HCT116 (cell line): ENCODE measurements around the gene SYNRG. TPM values are rescaled to one million over a fixed set of nuclear protein-coding genes. Genes with fewer than 3 reads are reported as not detected.

Experiments used
- ATAC-seq: fragments of 200-7000 bp; cut with Tn5 transposase; 2 replicates; pipeline ENCODE4 v1.9.1; 2020; ENCODE audit warnings: mild to moderate bottlenecking, moderate library complexity
- BruUV-seq: library from RNA; stranded (reverse); fragments of 400-500 nt; replicated peaks from 2 replicates; lab custom pipeline; 2021; lab: Mats Ljungman, UMichigan
- CTCF ChIA-PET: fragments of 300-600 bp; sonication (Branson Sonifier 250); formaldehyde crosslinking; loops from one replicate; lab custom pipeline; 2021; ENCODE audit warnings: antibody characterized with exemption; lab: Charles Lee
- POLR2A ChIA-PET: fragments of 300-600, 350-600 bp; sonication (Branson Sonifier 250); formaldehyde crosslinking; loops from one replicate; lab custom pipeline; 2021; ENCODE audit warnings: antibody characterized with exemption; lab: Charles Lee
- RAD21 ChIA-PET, 2 experiments: fragments of 300-600 bp; sonication (Branson Sonifier 250); formaldehyde crosslinking; loops; one replicate each; lab custom pipeline; 2023; ENCODE audit warnings: low total read pairs in 2 of 2; ENCODE audit not compliant: uncharacterized antibody in 2 of 2, unreplicated experiment in 2 of 2, low non-redundant PET in 1 of 2; lab: Charles Lee
- DNase-seq: peaks from one replicate; pipeline ENCODE4 v3.0.0-alpha.2; 2010; ENCODE audit warnings: low read depth, low spot score
- H2AFZ ChIP-seq: fragments of 200-600 bp; shearing (Covaris generic), sonication (generic); 2 replicates; pipeline ENCODE4 v1.6.1; 2017; ENCODE audit warnings: low read depth, mixed run types, mixed read lengths, antibody characterized with exemption, low read length; ENCODE audit not compliant: poor library complexity, severe bottlenecking
- H3K27ac ChIP-seq: 2 replicates; pipeline ENCODE4 v1.5.1; 2012; ENCODE audit warnings: low read depth, low read length
- H3K27me3 ChIP-seq: fragments of 200-600 bp; sonication (generic); 2 replicates; pipeline ENCODE4 v1.6.1; 2016; ENCODE audit warnings: mixed run types, low read length, mixed read lengths; ENCODE audit not compliant: insufficient read depth
- H3K36me3 ChIP-seq, 2 experiments: fragments of 200-500 bp in 1 of 2; fragments of 200-600 bp in 1 of 2; sonication (Bioruptor generic) in 1 of 2; sonication (generic) in 1 of 2; 2 replicates each; pipeline versions ENCODE4 v1.5.1 to v1.6.1; 2014 to 2016; ENCODE audit warnings: low read length in 2 of 2, inconsistent platforms in 1 of 2, mixed read lengths in 1 of 2, mixed run types in 1 of 2; ENCODE audit not compliant: insufficient read depth in 2 of 2, control insufficient read depth in 1 of 2
- H3K4me1 ChIP-seq, 2 experiments: fragments of 200-600 bp in 1 of 2; sonication (generic) in 1 of 2; 2 replicates each; pipeline versions ENCODE4 v1.5.1 to v1.6.1; 2012 to 2017; ENCODE audit warnings: low read length in 2 of 2, inconsistent platforms in 1 of 2, mild to moderate bottlenecking in 1 of 2, mixed read lengths in 1 of 2, mixed run types in 1 of 2, moderate library complexity in 1 of 2; ENCODE audit not compliant: insufficient read depth in 2 of 2, control insufficient read depth in 1 of 2
- H3K4me2 ChIP-seq: fragments of 200-600 bp; sonication (generic); 2 replicates; pipeline ENCODE4 v1.6.1; 2017; ENCODE audit warnings: mixed run types, low read length, mixed read lengths
- H3K4me3 ChIP-seq, 2 experiments: fragments of 200-600 bp in 1 of 2; sonication (generic) in 1 of 2; replicated peaks in 1 of 2; 2 replicates each; pipeline ENCODE4 v1.5.1; 2011 to 2016; ENCODE audit warnings: low read length in 2 of 2, control low read depth in 1 of 2, low read depth in 1 of 2, mild to moderate bottlenecking in 1 of 2, mixed read lengths in 1 of 2, mixed run types in 1 of 2
- H3K79me2 ChIP-seq: fragments of 200-600 bp; sonication (generic); 2 replicates; pipeline ENCODE4 v1.6.1; 2017; ENCODE audit warnings: mild to moderate bottlenecking, mixed run types, low read length, moderate library complexity, mixed read lengths; ENCODE audit not compliant: insufficient read depth
- H3K9ac ChIP-seq: fragments of 200-600 bp; sonication (generic); 2 replicates; pipeline ENCODE4 v1.6.1; 2016; ENCODE audit warnings: low read length, mixed read lengths
- H3K9me2 ChIP-seq: fragments of 200-600 bp; sonication (generic), shearing (Covaris generic); 2 replicates; pipeline ENCODE4 v1.6.1; 2017; ENCODE audit warnings: mixed run types, mild to moderate bottlenecking, moderate library complexity; ENCODE audit not compliant: insufficient read depth
- H3K9me3 ChIP-seq, 2 experiments: fragments of 200-500 bp in 1 of 2; fragments of 200-600 bp in 1 of 2; sonication (Bioruptor generic) in 1 of 2; sonication (generic) in 1 of 2; 2 replicates each; pipeline ENCODE4 v1.6.1; 2014 to 2017; ENCODE audit warnings: low read length in 2 of 2, mixed read lengths in 2 of 2, inconsistent platforms in 1 of 2, low read depth in 1 of 2, mild to moderate bottlenecking in 1 of 2, mixed run types in 1 of 2, moderate library complexity in 1 of 2; ENCODE audit not compliant: control insufficient read depth in 1 of 2, insufficient read depth in 1 of 2
- H4K20me1 ChIP-seq: fragments of 200-600 bp; sonication (generic), shearing (Covaris generic); 2 replicates; pipeline ENCODE4 v1.6.1; 2017; ENCODE audit warnings: mixed run types, mild to moderate bottlenecking, moderate library complexity; ENCODE audit not compliant: insufficient read depth
- CBX3 ChIP-seq: IDR thresholded peaks from 2 replicates; pipeline ENCODE4 v1.6.1; 2012; ENCODE audit warnings: low read depth
- CEBPB ChIP-seq: IDR thresholded peaks from 2 replicates; pipeline ENCODE4 v1.6.1; 2012; ENCODE audit warnings: low read depth
- JUND ChIP-seq: IDR thresholded peaks from 2 replicates; pipeline ENCODE4 v1.6.1; 2012
- RAD21 ChIP-seq: IDR thresholded peaks from 2 replicates; pipeline ENCODE4 v1.6.1; 2012; ENCODE audit warnings: low read depth, mild to moderate bottlenecking
- TCF7L2 ChIP-seq: IDR thresholded peaks from 2 replicates; pipeline ENCODE4 v1.7.0; 2011; ENCODE audit warnings: borderline replicate concordance, inconsistent platforms; ENCODE audit not compliant: insufficient read depth, insufficient read length; ENCODE audit errors: extremely low read depth
- ZNF274 ChIP-seq: fragments of 200-500 bp; sonication (Bioruptor generic); IDR thresholded peaks from 2 replicates; pipeline ENCODE4 v1.6.1; 2014; ENCODE audit warnings: mild to moderate bottlenecking, low read depth, low read length, inconsistent platforms
- intact Hi-C: fragments of 100-400 bp; cut with micrococcal nuclease; formaldehyde crosslinking; loops from 2 replicates; pipeline ENCODE4 v1.10.0; 2022
- total RNA-seq: library from RNA; stranded (reverse); gene quantifications from one replicate; pipeline ENCODE4 v1.2.1, GENCODE V29; 2021; ENCODE audit not compliant: unreplicated experiment
- TF ChIP-seq, protein P1 (sequence below), 3 experiments: fragments of 200-600 bp in 1 of 3; sonication (generic) in 1 of 3; IDR thresholded peaks in 2 of 3; conservative IDR thresholded peaks in 1 of 3; 2 replicates each; pipeline ENCODE4 v1.5.1; 2012 to 2017; ENCODE audit warnings: low read depth in 2 of 3, low read length in 2 of 3, antibody characterized with exemption in 1 of 3, borderline replicate concordance in 1 of 3, control low read depth in 1 of 3, mild to moderate bottlenecking in 1 of 3, mixed read lengths in 1 of 3, mixed run types in 1 of 3, moderate library complexity in 1 of 3; ENCODE audit not compliant: insufficient read depth in 1 of 3
- TF ChIP-seq, protein P2 (sequence below): IDR thresholded peaks from 2 replicates; pipeline ENCODE4 v1.6.1; 2012

SYNRG gene
- total RNA-seq, 1 experiment from 2014 or later: 23.8 TPM

DNA sequence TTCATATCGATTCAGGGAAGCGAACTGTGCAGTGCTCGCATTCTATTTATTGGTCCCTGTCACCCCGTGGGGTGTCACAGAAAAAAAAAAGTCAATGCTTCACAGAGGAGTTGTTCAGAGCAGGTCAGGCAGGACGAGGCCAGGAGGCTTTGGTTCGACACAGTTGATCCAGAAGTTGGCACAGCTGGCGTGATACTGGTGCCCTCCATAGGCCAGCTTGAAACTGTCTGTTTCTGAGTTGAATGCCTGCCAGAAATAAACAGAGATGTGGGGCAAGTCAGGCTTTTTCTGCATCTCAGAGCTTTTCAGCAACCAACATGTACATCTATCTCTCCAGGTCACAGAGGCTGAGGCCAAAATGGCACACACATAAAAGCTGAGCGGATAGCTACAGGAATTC lies 90.4 kb downstream of the SYNRG start:
- H3K9ac ChIP-seq: no peak overlapping the region
- DNase-seq (no peak), ATAC-seq (no peak)
- ChIA-PET CTCF (no interaction called here), POLR2A (no interaction called here), RAD21 (no interaction called here)
- H3K4me1 ChIP-seq: no peaks in the 10 kb centered on the region
- no peaks in the 10 kb centered on the region for H3K79me2 ChIP-seq
- no peak overlapping the region for H3K27ac ChIP-seq
- H2AFZ ChIP-seq: no peak overlapping the region
- intact Hi-C loops: loop anchor here (1.0 kb wide), 1 partner anchor 8 kb away; no protein-coding TSS in a partner anchor
- H3K27me3 ChIP-seq: no peaks in the 10 kb centered on the region
- no peaks in the 10 kb centered on the region for H3K9me2 ChIP-seq
- peaks cover 11 to 15% of the 10 kb centered on the region in 2 experiments; a peak in 3 of 4 replicates for H3K36me3 ChIP-seq
- no peaks in the 10 kb centered on the region for H3K9me3 ChIP-seq
- no TSS peak for BruUV-seq
- H3K4me3 ChIP-seq: no peak overlapping the region
- TF ChIP-seq ZNF274 (no peak), RAD21 (peak; percentile 19; the same call in 1 of the 2 replicates)
- H4K20me1 ChIP-seq: no peaks in the 10 kb centered on the region
- H3K4me2 ChIP-seq: no peak overlapping the region

DNA sequence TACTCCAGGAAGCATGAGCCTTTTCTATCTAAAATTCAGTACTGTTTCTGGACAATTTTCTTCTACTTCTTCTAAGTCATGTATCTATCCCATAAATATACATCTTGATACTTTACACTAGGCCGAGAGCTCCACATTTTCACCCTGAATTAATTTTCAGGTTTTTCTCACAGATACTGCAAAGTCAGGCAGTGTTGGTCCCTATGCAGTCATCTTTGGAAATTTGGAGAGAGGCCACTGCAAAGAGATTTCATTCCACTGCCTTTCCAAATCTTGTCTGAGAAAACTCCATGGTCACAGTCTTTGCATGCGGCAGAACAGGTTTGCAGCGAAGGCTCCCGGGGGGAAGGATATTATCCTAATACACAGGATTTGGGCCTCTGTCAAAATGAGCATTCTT lies 91.3 kb downstream of the SYNRG start:
- no peak overlapping the region for H3K4me3 ChIP-seq
- H3K36me3 ChIP-seq: peaks cover 13 to 15% of the 10 kb centered on the region in 2 experiments; a peak in 3 of 4 replicates
- CTCF ChIA-PET: no interaction called here
- DNase-seq (no peak), ATAC-seq (no peak)
- H3K9me2 ChIP-seq: no peaks in the 10 kb centered on the region
- POLR2A ChIA-PET: no interaction called here
- no peak overlapping the region for H3K27ac ChIP-seq
- no peak overlapping the region for H3K9ac ChIP-seq
- H3K79me2 ChIP-seq: no peaks in the 10 kb centered on the region; the same call in 1 of the 2 replicates
- H4K20me1 ChIP-seq: no peaks in the 10 kb centered on the region
- H3K4me1 ChIP-seq: no peaks in the 10 kb centered on the region
- no peak overlapping the region for H2AFZ ChIP-seq
- TF ChIP-seq, protein P1, sequence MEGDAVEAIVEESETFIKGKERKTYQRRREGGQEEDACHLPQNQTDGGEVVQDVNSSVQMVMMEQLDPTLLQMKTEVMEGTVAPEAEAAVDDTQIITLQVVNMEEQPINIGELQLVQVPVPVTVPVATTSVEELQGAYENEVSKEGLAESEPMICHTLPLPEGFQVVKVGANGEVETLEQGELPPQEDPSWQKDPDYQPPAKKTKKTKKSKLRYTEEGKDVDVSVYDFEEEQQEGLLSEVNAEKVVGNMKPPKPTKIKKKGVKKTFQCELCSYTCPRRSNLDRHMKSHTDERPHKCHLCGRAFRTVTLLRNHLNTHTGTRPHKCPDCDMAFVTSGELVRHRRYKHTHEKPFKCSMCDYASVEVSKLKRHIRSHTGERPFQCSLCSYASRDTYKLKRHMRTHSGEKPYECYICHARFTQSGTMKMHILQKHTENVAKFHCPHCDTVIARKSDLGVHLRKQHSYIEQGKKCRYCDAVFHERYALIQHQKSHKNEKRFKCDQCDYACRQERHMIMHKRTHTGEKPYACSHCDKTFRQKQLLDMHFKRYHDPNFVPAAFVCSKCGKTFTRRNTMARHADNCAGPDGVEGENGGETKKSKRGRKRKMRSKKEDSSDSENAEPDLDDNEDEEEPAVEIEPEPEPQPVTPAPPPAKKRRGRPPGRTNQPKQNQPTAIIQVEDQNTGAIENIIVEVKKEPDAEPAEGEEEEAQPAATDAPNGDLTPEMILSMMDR (IDR thresholded peaks at IDR 0.05 in 2 of 3, conservative IDR thresholded peaks at IDR 0.05 in 1 of 3; ENCODE audit: borderline replicate concordance in 1 of 3, insufficient read depth in 1 of 3, low read depth in 2 of 3, low read length in 2 of 3): no peak
- TF ChIP-seq CEBPB (no peak), CBX3 (no peak), TCF7L2 (no peak), JUND (no peak)
- TF ChIP-seq, protein P2, sequence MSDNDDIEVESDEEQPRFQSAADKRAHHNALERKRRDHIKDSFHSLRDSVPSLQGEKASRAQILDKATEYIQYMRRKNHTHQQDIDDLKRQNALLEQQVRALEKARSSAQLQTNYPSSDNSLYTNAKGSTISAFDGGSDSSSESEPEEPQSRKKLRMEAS: no peak
- BruUV-seq: no TSS peak
- H3K4me2 ChIP-seq: no peak overlapping the region
- H3K27me3 ChIP-seq: no peaks in the 10 kb centered on the region
- no peaks in the 10 kb centered on the region for H3K9me3 ChIP-seq
- intact Hi-C loops: no loop called here
- RAD21 ChIA-PET: no interaction called here
